Right hindlimb (tissue), 1 donor: Measurements from ENCODE around the gene KRTAP10-2.
"Not testable (repeated sequence)": the region's sequence is repeated elsewhere in the genome, so short reads cannot be mapped to it uniquely, and the experiment has no call there.

Experiments
- DNase-seq: peaks from one replicate; pipeline ENCODE4 v3.0.0-alpha.2; 2018

KRTAP10-2 gene

GRCh38 chr21:44551340-44551961 lies at the start of gene KRTAP10-2:
KRTAP10-2 (minus strand) TSS chr21:44551505; CDS start chr21:44551458, 47 bp downstream.
- DNase-seq, result no peak

- not testable (repeated sequence) for DNase-seq
Measured at GRCh38 chr21:44601091-44601490, 49.8 kb upstream of the KRTAP10-2 start.

GRCh38 chr21:44600118-44600978 lies 49.0 kb upstream of the KRTAP10-2 start, which contains the start of gene KRTAP10-7:
KRTAP10-7 (plus strand) TSS chr21:44600597; CDS start chr21:44600622, 25 bp downstream.
- DNase-seq, result not testable (repeated sequence)

- DNase-seq, result no peak
Measured at GRCh38 chr21:44599264-44600029, 48.1 kb upstream of the KRTAP10-2 start.

- no peak for DNase-seq
Measured at GRCh38 chr21:44598061-44598460, 46.8 kb upstream of the KRTAP10-2 start.

GRCh38 chr21:44596068-44596725 lies 44.9 kb upstream of the KRTAP10-2 start:
- DNase-seq, result no peak

GRCh38 chr21:44595524-44595923 lies 44.2 kb upstream of the KRTAP10-2 start:
- no peak for DNase-seq

- DNase-seq, result no peak
Measured at GRCh38 chr21:44594406-44594916, 43.2 kb upstream of the KRTAP10-2 start.

- no peak for DNase-seq
Measured at GRCh38 chr21:44593598-44594405, 42.5 kb upstream of the KRTAP10-2 start.

- DNase-seq, result no peak
Measured at GRCh38 chr21:44592446-44593311, 41.4 kb upstream of the KRTAP10-2 start, which contains the start of gene KRTAP10-6. KRTAP10-6 (minus strand) TSS chr21:44592505; CDS start chr21:44592484, 21 bp downstream.

GRCh38 chr21:44591801-44592130 lies 40.5 kb upstream of the KRTAP10-2 start:
- not testable (repeated sequence) for DNase-seq

GRCh38 chr21:44590897-44591800 lies 39.8 kb upstream of the KRTAP10-2 start:
- DNase-seq, result not testable (repeated sequence)

GRCh38 chr21:44590311-44590721 lies 39.0 kb upstream of the KRTAP10-2 start:
- no peak for DNase-seq

GRCh38 chr21:44589586-44590305 lies 38.4 kb upstream of the KRTAP10-2 start:
- no peak for DNase-seq

- DNase-seq, result no peak
Measured at GRCh38 chr21:44589094-44589493, 37.8 kb upstream of the KRTAP10-2 start.

- DNase-seq, result no peak
Measured at GRCh38 chr21:44585892-44586291, 34.6 kb upstream of the KRTAP10-2 start.

- no peak for DNase-seq
Measured at GRCh38 chr21:44583800-44584147, 32.5 kb upstream of the KRTAP10-2 start.

- no peak for DNase-seq
Measured at GRCh38 chr21:44583089-44583799, 31.9 kb upstream of the KRTAP10-2 start.
